ENCODE measurements around the gene MAP4K4. TPM values are rescaled to one million over a fixed set of nuclear protein-coding genes. Genes with fewer than 3 reads are reported as not detected.

The MAP4K4 gene
- total and polyA plus RNA-seq, 2 donors from 2014 or later, result 8.4 to 62.8 TPM

DNA sequence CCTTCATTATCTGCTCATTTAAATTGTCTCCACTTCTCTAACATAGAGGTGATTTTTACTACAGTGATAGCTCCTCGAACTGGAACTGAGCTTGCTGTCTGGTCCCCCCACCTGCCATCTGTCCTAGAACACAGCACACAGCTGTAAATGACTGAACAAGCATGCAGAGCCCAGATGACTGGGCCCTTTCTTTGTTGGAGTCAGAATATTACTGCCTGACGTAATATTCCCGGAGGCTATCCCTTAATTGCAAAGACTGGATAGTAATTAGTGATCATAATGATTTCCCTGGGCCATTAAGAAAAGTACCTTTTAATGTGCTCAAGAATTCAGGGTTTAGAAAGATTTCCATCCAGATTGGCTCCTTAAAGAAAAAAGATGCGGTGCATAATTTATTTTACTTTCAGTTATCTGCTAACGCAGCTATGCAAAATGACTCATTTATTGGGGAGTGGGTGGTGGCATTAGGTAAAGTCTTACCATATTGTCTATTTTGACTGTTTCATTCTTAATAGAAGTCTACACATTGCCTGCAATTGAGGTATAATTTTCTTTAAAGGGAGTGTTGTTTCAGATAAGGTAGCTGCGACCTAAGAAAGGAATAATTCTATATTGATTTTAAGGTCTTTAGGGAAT is 84.4 kb downstream of the MAP4K4 start:
- no peak for FAIRE-seq

DNA sequence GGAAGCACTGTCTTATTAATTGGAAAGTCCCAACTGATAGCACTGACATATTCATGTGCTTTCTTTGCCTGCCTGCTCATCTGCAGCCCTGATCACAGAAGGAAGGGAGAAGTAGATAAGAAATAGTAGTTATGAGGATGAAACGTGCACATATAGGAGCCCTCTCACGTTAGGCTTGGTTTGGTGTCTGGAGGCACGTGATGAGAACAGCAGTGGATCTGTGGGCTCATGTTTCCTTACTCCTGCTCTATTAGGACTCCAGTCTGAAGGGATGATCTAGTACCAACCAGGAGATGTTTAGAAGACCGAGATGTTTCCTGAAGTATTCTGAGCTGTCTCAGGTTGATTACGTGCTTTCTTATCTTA is 84.9 kb downstream of the MAP4K4 start:
- Histone ChIP-seq H3K36me3 (ENCODE audit: control insufficient read depth in 2 of 3, insufficient read depth in 3 of 3, low read length in 3 of 3) (no peaks in the 10 kb centered on the region), H3K9ac (ENCODE audit: low read length in 3 of 3) (no peak overlapping the region), H3K4me3 (ENCODE audit: low read length in 3 of 3) (no peak overlapping the region), H3K27me3 (ENCODE audit: control insufficient read depth, insufficient read depth, low read length) (no peaks in the 10 kb centered on the region), H3K4me1 (ENCODE audit: control insufficient read depth in 2 of 3, insufficient read depth in 2 of 3, low read depth in 1 of 3, low read length in 3 of 3) (peaks cover 0 to 7% (median 0%) of the 10 kb centered on the region in 3 donors), H3K9me3 (ENCODE audit: control insufficient read depth in 2 of 3, insufficient read depth in 1 of 3, low read length in 3 of 3) (no peaks in the 10 kb centered on the region), H3K27ac (ENCODE audit: low read depth in 2 of 2, low read length in 2 of 2) (no peak overlapping the region)
- TF ChIP-seq, protein P1, sequence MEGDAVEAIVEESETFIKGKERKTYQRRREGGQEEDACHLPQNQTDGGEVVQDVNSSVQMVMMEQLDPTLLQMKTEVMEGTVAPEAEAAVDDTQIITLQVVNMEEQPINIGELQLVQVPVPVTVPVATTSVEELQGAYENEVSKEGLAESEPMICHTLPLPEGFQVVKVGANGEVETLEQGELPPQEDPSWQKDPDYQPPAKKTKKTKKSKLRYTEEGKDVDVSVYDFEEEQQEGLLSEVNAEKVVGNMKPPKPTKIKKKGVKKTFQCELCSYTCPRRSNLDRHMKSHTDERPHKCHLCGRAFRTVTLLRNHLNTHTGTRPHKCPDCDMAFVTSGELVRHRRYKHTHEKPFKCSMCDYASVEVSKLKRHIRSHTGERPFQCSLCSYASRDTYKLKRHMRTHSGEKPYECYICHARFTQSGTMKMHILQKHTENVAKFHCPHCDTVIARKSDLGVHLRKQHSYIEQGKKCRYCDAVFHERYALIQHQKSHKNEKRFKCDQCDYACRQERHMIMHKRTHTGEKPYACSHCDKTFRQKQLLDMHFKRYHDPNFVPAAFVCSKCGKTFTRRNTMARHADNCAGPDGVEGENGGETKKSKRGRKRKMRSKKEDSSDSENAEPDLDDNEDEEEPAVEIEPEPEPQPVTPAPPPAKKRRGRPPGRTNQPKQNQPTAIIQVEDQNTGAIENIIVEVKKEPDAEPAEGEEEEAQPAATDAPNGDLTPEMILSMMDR (IDR thresholded peaks at IDR 0.05; ENCODE audit: borderline replicate concordance, extremely low read depth, insufficient read depth), result no peak
- intact Hi-C loops (cut with DNase I), result no loop called here
- no peak for DNase-seq
- FAIRE-seq, result no peak

More for the DNA sequence above, 84.4 kb downstream of the MAP4K4 start:
- peaks cover 0 to 10% (median 0%) of the 10 kb centered on the region in 3 donors for H3K4me1 ChIP-seq (ENCODE audit: control insufficient read depth in 2 of 3, insufficient read depth in 2 of 3, low read depth in 1 of 3, low read length in 3 of 3)
- no peak overlapping the region for H3K27ac ChIP-seq (ENCODE audit: low read depth in 2 of 2, low read length in 2 of 2)
- TF ChIP-seq, protein P1 (IDR thresholded peaks at IDR 0.05; ENCODE audit: borderline replicate concordance, extremely low read depth, insufficient read depth), result no peak
- DNase-seq, result no peak
- no peaks in the 10 kb centered on the region for H3K9me3 ChIP-seq (ENCODE audit: control insufficient read depth in 2 of 3, insufficient read depth in 1 of 3, low read length in 3 of 3)
- no peaks in the 10 kb centered on the region for H3K27me3 ChIP-seq (ENCODE audit: control insufficient read depth, insufficient read depth, low read length)
- H3K36me3 ChIP-seq (ENCODE audit: control insufficient read depth in 2 of 3, insufficient read depth in 3 of 3, low read length in 3 of 3), result no peaks in the 10 kb centered on the region
- no peak overlapping the region for H3K4me3 ChIP-seq (ENCODE audit: low read length in 3 of 3)
- intact Hi-C loops (cut with DNase I), result no loop called here
- no peak overlapping the region for H3K9ac ChIP-seq (ENCODE audit: low read length in 3 of 3)

DNA sequence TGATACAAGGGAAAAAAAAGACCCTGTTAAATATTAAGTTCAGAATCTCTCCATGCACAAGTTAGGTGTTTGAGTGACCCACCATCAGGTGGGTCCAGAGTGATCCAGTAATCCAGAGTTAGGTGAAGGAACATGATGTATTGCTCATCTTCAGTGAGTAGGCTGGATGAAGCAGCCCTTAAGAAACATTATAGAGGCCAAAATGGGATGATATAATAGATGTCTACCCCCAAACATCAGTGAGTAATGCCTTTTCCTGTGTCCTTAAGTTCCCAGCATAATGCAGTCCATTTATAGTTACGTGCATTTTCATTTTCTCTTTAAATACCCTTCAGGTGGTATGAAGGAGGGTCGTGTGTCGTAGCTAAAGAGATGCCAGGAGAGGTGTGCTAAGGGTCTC is 89.6 kb downstream of the MAP4K4 start:
- FAIRE-seq (no peak), DNase-seq (no peak)
- Histone ChIP-seq H3K27me3 (ENCODE audit: control insufficient read depth, insufficient read depth, low read length) (no peaks in the 10 kb centered on the region), H3K36me3 (ENCODE audit: control insufficient read depth in 2 of 3, insufficient read depth in 3 of 3, low read length in 3 of 3) (no peaks in the 10 kb centered on the region), H3K4me1 (ENCODE audit: control insufficient read depth in 2 of 3, insufficient read depth in 2 of 3, low read depth in 1 of 3, low read length in 3 of 3) (no peaks in the 10 kb centered on the region), H3K27ac (ENCODE audit: low read depth in 2 of 2, low read length in 2 of 2) (no peak overlapping the region), H3K9ac (ENCODE audit: low read length in 3 of 3) (no peak overlapping the region), H3K4me3 (ENCODE audit: low read length in 3 of 3) (no peak overlapping the region), H3K9me3 (ENCODE audit: control insufficient read depth in 2 of 3, insufficient read depth in 1 of 3, low read length in 3 of 3) (no peaks in the 10 kb centered on the region)
- TF ChIP-seq, protein P1 (IDR thresholded peaks at IDR 0.05; ENCODE audit: borderline replicate concordance, extremely low read depth, insufficient read depth), result no peak
- intact Hi-C loops (cut with DNase I), result no loop called here

DNA sequence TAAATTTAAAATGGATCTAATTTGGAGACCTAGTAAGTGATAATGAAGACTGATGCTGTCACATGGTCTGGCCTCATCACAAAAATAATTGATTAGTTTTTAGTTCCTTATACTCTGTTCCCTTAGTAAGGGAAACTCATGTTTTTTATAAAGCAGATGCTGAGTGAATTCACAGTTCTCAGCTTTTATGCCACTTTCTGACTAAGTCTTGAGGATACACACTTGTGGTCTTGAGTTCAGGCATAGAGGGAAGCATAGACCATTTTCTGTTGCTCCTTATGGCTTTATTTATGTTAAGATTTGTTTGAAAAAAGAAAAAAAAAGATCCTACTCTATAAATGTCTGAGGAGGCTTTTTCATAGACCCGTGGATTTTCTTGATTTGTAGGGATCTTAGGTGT is 91.1 kb downstream of the MAP4K4 start:
- DNase-seq (no peak), FAIRE-seq (no peak)
- intact Hi-C loops (cut with DNase I), result no loop called here
- Histone ChIP-seq H3K36me3 (ENCODE audit: control insufficient read depth in 2 of 3, insufficient read depth in 3 of 3, low read length in 3 of 3) (no peaks in the 10 kb centered on the region), H3K27ac (ENCODE audit: low read depth in 2 of 2, low read length in 2 of 2) (no peak overlapping the region), H3K9me3 (ENCODE audit: control insufficient read depth in 2 of 3, insufficient read depth in 1 of 3, low read length in 3 of 3) (no peaks in the 10 kb centered on the region), H3K27me3 (ENCODE audit: control insufficient read depth, insufficient read depth, low read length) (no peaks in the 10 kb centered on the region), H3K4me3 (ENCODE audit: low read length in 3 of 3) (no peak overlapping the region), H3K4me1 (ENCODE audit: control insufficient read depth in 2 of 3, insufficient read depth in 2 of 3, low read depth in 1 of 3, low read length in 3 of 3) (no peaks in the 10 kb centered on the region), H3K9ac (ENCODE audit: low read length in 3 of 3) (no peak overlapping the region)
- TF ChIP-seq, protein P1 (IDR thresholded peaks at IDR 0.05; ENCODE audit: borderline replicate concordance, extremely low read depth, insufficient read depth), result no peak

All from kidney (tissue), 14 donors.